Kidney (tissue), 14 donors: ENCODE results near the gene GCK. TPM values are rescaled to one million over a fixed set of nuclear protein-coding genes. Genes with fewer than 3 reads are reported as not detected.

Experiments used
- DNase-seq, 5 donors: peaks; one replicate each; pipeline ENCODE4 v3.0.0-alpha.2; 2013 to 2020
- FAIRE-seq: peaks from 2 replicates; lab custom pipeline; 2012; peaks lifted over from hg19 to GRCh38; lab: Jason Lieb, UNC
- H3K27ac ChIP-seq, 2 donors: one replicate each; pipeline ENCODE4 v1.7.0; 2013; ENCODE audit warnings: low read depth in 2 of 2, low read length in 2 of 2, inconsistent platforms in 1 of 2
- H3K27me3 ChIP-seq: one replicate; pipeline ENCODE4 v1.7.1; 2013; ENCODE audit warnings: low read length, inconsistent platforms; ENCODE audit not compliant: control insufficient read depth, insufficient read depth
- H3K36me3 ChIP-seq, 3 donors: one replicate each; pipeline versions ENCODE4 v1.7.0 to v1.7.1; 2013; ENCODE audit warnings: low read length in 3 of 3, control low read depth in 1 of 3, inconsistent platforms in 1 of 3; ENCODE audit not compliant: insufficient read depth in 3 of 3, control insufficient read depth in 2 of 3
- H3K4me1 ChIP-seq, 3 donors: one replicate each; pipeline versions ENCODE4 v1.7.0 to v1.7.1; 2013; ENCODE audit warnings: low read length in 3 of 3, inconsistent platforms in 1 of 3, low read depth in 1 of 3; ENCODE audit not compliant: control insufficient read depth in 2 of 3, insufficient read depth in 2 of 3
- H3K4me3 ChIP-seq, 3 donors: one replicate each; pipeline versions ENCODE4 v1.7.0 to v1.8.1; 2013; ENCODE audit warnings: low read length in 3 of 3, control low read depth in 1 of 3, inconsistent platforms in 1 of 3
- H3K9ac ChIP-seq, 3 donors: one replicate each; pipeline versions ENCODE4 v1.7.0 to v1.7.1; 2013; ENCODE audit warnings: low read length in 3 of 3, control low read depth in 1 of 3, inconsistent platforms in 1 of 3
- H3K9me3 ChIP-seq, 3 donors: one replicate each; pipeline versions ENCODE4 v1.7.0 to v1.7.1; 2013; ENCODE audit warnings: low read length in 3 of 3, control low read depth in 1 of 3, inconsistent platforms in 1 of 3; ENCODE audit not compliant: control insufficient read depth in 2 of 3, insufficient read depth in 1 of 3
- intact Hi-C: fragments of 100-400 bp; cut with DNase I; formaldehyde crosslinking; loops from one replicate; pipeline ENCODE4 v1.11.1; 2022
- polyA plus RNA-seq: library from polyadenylated mRNA; stranded (reverse); fragments of 350-450 nt; fragmentation: Illumina TruSeq; extraction: RNeasy Lipid Tissue Mini Kit (QIAGEN cat#74804); gene quantifications from one replicate; pipeline ENCODE4 v1.2.3, GENCODE V29; 2014; ENCODE audit warnings: low read depth, low replicate concordance; ENCODE audit not compliant: insufficient read depth
- total RNA-seq: library from RNA; stranded (reverse); fragmentation: NEBNext Ultra II Directional; extraction: Animal tissue kit (Norgen Biotek cat#: 25700); gene quantifications from one replicate; pipeline ENCODE4 v1.2.1, GENCODE V29; 2021
- TF ChIP-seq, protein P1 (sequence below): IDR thresholded peaks from 3 replicates; pipeline ENCODE4 v1.5.1; 2012; ENCODE audit warnings: mild to moderate bottlenecking, moderate library complexity, borderline replicate concordance; ENCODE audit not compliant: insufficient read depth; ENCODE audit errors: extremely low read depth
- donor health status: control.
- donor health status: control.
- donor health status: control.
- donor health status: control.
- donor health status: control.
- donor health status: DM: yes; HTN: yes; CAD: no.
- donor health status: Normal renal cell carcinoma (clear cell type).

GCK gene
- total and polyA plus RNA-seq, 2 donors from 2014 or later = 0.25 to 1.0 TPM

GRCh38 chr7:44140341-44140740 lies 48.9 kb downstream of the GCK start:
- Histone ChIP-seq H3K9me3 (no peaks in the 10 kb centered on the region), H3K4me3 (no peak overlapping the region), H3K27me3 (no peaks in the 10 kb centered on the region), H3K27ac (no peak overlapping the region), H3K4me1 (no peaks in the 10 kb centered on the region), H3K9ac (no peak overlapping the region), H3K36me3 (no peaks in the 10 kb centered on the region)
- DNase-seq = peak in 1 of 5 donors; percentile 48
- FAIRE-seq = no peak
- intact Hi-C loops = no loop called here
- TF ChIP-seq, protein P1, sequence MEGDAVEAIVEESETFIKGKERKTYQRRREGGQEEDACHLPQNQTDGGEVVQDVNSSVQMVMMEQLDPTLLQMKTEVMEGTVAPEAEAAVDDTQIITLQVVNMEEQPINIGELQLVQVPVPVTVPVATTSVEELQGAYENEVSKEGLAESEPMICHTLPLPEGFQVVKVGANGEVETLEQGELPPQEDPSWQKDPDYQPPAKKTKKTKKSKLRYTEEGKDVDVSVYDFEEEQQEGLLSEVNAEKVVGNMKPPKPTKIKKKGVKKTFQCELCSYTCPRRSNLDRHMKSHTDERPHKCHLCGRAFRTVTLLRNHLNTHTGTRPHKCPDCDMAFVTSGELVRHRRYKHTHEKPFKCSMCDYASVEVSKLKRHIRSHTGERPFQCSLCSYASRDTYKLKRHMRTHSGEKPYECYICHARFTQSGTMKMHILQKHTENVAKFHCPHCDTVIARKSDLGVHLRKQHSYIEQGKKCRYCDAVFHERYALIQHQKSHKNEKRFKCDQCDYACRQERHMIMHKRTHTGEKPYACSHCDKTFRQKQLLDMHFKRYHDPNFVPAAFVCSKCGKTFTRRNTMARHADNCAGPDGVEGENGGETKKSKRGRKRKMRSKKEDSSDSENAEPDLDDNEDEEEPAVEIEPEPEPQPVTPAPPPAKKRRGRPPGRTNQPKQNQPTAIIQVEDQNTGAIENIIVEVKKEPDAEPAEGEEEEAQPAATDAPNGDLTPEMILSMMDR = no peak

DNA sequence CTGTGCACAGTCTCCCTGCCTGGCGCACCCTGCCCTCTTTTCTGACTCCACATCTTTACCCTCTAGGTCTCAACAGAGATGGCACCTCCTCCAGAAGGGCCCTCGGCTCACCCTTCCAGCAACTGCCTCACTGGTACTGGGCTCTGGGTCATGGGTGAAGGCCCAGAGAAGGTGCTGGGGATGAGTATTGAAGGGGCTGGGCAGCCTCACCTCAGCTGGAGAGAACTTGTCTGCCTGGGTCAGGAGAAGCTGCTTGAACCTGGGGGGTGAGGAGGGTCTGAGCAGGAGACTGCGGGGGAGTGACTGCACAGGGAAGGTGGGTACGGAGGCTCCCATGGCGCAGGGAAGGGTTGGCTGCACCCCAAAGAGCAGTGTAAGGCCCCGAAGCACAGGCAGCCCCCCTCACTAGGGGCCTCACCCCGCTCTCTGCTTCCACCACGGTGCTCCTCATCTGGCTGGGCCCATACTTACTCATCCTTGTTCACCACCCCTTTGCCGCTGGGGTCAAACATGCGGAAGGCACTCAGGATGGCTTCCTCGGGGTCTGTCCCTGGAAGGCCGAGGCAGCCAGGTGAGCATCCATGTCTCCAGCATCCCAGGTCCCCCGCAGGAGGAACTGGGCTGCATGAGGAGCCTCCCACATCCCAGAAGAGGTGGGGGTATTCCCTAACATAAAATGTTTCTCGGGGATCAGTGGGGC lies 49.8 kb downstream of the GCK start:
- DNase-seq (no peak), FAIRE-seq (no peak)
- H3K4me1 ChIP-seq = no peaks in the 10 kb centered on the region
- H3K9me3 ChIP-seq = no peaks in the 10 kb centered on the region
- H3K27me3 ChIP-seq = no peaks in the 10 kb centered on the region
- no peak overlapping the region for H3K4me3 ChIP-seq
- TF ChIP-seq, protein P1 = no peak
- H3K9ac ChIP-seq = no peak overlapping the region
- H3K36me3 ChIP-seq = no peaks in the 10 kb centered on the region
- no peak overlapping the region for H3K27ac ChIP-seq
- intact Hi-C loops = no loop called here

DNA sequence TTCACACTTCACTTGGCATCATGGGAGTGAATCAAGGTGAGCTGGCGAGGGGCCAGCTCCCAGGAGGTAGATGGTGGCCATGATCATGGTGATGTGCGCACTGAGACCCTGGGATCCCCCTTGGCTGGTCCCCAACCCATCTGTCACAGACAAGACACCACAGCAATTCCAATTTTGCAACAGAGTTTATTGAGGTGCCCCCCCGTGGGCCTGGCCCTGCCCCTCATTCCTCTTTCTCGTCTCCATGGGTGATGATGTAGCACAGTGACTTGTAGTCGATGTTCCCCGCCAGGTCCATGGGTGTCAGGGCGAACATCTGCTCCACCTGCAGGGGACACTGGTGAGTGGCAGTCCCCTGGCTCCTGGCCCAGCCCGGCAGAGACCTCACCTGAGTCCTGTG lies 50.5 kb downstream of the GCK start:
- intact Hi-C loops = no loop called here
- Histone ChIP-seq H3K9me3 (no peaks in the 10 kb centered on the region), H3K36me3 (no peaks in the 10 kb centered on the region), H3K4me3 (no peak overlapping the region), H3K9ac (no peak overlapping the region), H3K27me3 (no peaks in the 10 kb centered on the region), H3K27ac (no peak overlapping the region), H3K4me1 (no peaks in the 10 kb centered on the region)
- DNase-seq (no peak), FAIRE-seq (no peak)
- TF ChIP-seq, protein P1 = no peak

DNA sequence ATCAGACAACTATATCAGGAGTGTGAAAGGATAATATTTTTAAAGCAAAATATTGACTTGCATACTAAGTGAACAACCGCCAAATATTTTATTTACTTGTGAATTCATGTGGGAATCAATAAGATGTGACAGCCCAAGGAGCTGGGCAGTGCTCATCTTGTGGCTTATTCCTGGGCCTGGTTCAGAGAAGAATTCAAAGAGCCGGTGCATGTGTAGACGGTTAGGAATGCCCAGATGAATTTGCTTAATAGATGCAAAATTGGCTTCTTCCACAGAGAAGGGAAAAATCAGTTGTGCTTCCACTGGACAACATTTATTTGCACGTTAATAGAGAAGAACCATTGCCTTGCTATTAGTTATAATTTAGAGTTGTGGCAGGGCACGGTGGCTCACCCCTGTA lies 52.5 kb downstream of the GCK start:
- FAIRE-seq = no peak
- Histone ChIP-seq H3K9me3 (no peaks in the 10 kb centered on the region), H3K4me1 (no peaks in the 10 kb centered on the region), H3K27ac (no peak overlapping the region), H3K9ac (no peak overlapping the region), H3K36me3 (no peaks in the 10 kb centered on the region), H3K27me3 (no peaks in the 10 kb centered on the region), H3K4me3 (no peak overlapping the region)
- no peak for DNase-seq
- intact Hi-C loops = no loop called here
- TF ChIP-seq, protein P1 = no peak
